SK-N-SH (cell line): ENCODE data around the gene NBPF26.
"Not testable (repeated sequence)": the region's sequence is repeated elsewhere in the genome, so short reads cannot be mapped to it uniquely, and the experiment has no call there.

ENCODE experiments used
- EP300 ChIP-seq, 2 experiments: IDR thresholded peaks; 2 replicates each; pipeline versions ENCODE4 v1.4.0 to v1.6.1; 2012; ENCODE audit warnings: borderline replicate concordance in 1 of 2, low read depth in 1 of 2, low read length in 1 of 2
- FOXJ3 ChIP-seq: sonication (generic); formaldehyde crosslinking; IDR thresholded peaks from 2 replicates; pipeline ENCODE4 v1.5.1; 2020; ENCODE audit warnings: mild to moderate bottlenecking, missing genetic modification reagents
- FOXM1 ChIP-seq: IDR thresholded peaks from 2 replicates; pipeline ENCODE4 v1.4.0; 2012; ENCODE audit warnings: low read depth, mild to moderate bottlenecking
- PBX3 ChIP-seq: IDR thresholded peaks from 2 replicates; pipeline ENCODE4; 2012
- POLR2AphosphoS5 ChIP-seq: IDR thresholded peaks from 2 replicates; pipeline ENCODE4 v1.6.1; 2012; ENCODE audit warnings: low read depth, low read length
- RCOR1 ChIP-seq: fragments of 150-350 bp; IDR thresholded peaks from 2 replicates; pipeline ENCODE4 v1.6.1; 2017; ENCODE audit warnings: antibody characterized with exemption, low read length
- RXRA ChIP-seq: IDR thresholded peaks from 2 replicates; pipeline ENCODE4 v1.4.0; 2012; ENCODE audit warnings: low read depth, mild to moderate bottlenecking, borderline replicate concordance
- SMC3 ChIP-seq: IDR thresholded peaks from 2 replicates; pipeline ENCODE4 v1.6.1; 2012; ENCODE audit warnings: low read depth, low read length, improper control_type of control experiment
- TF ChIP-seq, protein P1 (sequence below): IDR thresholded peaks from 2 replicates; pipeline ENCODE4 v1.4.0; 2012; ENCODE audit warnings: low read depth
- TF ChIP-seq, protein P2 (sequence below): fragments of 200-600 bp; sonication (generic); IDR thresholded peaks from 2 replicates; pipeline ENCODE4 v1.6.1; 2017; ENCODE audit warnings: antibody characterized with exemption, mild to moderate bottlenecking, moderate library complexity

DNA sequence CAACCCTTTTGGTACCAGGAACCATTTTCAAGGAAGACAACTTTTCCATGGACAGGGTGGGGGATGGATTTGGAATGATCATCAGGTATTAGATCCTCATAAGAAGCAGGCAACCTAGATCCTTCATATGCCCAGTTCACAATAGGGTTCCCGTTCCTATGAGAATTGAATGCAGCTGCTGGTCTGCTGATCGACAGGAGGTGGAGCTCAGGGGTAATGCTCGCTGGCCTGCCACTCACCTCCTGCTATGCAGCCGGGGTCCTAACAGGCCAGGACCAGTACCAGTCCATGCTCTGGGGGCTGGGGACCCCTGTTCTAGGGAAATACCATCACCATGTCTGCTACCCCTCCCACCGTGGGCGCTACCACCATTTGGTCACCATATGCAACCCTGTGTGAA is 36.5 kb upstream of the NBPF26 start:
- TF ChIP-seq, protein P1, sequence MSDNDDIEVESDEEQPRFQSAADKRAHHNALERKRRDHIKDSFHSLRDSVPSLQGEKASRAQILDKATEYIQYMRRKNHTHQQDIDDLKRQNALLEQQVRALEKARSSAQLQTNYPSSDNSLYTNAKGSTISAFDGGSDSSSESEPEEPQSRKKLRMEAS: not testable (repeated sequence)
- TF ChIP-seq, protein P2, sequence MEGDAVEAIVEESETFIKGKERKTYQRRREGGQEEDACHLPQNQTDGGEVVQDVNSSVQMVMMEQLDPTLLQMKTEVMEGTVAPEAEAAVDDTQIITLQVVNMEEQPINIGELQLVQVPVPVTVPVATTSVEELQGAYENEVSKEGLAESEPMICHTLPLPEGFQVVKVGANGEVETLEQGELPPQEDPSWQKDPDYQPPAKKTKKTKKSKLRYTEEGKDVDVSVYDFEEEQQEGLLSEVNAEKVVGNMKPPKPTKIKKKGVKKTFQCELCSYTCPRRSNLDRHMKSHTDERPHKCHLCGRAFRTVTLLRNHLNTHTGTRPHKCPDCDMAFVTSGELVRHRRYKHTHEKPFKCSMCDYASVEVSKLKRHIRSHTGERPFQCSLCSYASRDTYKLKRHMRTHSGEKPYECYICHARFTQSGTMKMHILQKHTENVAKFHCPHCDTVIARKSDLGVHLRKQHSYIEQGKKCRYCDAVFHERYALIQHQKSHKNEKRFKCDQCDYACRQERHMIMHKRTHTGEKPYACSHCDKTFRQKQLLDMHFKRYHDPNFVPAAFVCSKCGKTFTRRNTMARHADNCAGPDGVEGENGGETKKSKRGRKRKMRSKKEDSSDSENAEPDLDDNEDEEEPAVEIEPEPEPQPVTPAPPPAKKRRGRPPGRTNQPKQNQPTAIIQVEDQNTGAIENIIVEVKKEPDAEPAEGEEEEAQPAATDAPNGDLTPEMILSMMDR: not testable (repeated sequence)
- not testable (repeated sequence) for TF ChIP-seq RCOR1; FOXM1; FOXJ3; RXRA; POLR2AphosphoS5; EP300 (IDR thresholded peaks at IDR 0.05; ENCODE audit: borderline replicate concordance in 1 of 2, low read depth in 1 of 2, low read length in 1 of 2); SMC3; PBX3
